Ammon's horn (tissue), 1 donor: Measurements from ENCODE around the gene ALS2CL.

Source experiments
- DNase-seq: peaks from one replicate; pipeline ENCODE4 v3.0.0-alpha.2; 2016; ENCODE audit warnings: low spot score

The ALS2CL gene

GRCh38 chr3:46702246-46703012, 8.9 kb upstream of the ALS2CL start:
- DNase-seq = no peak

- no peak for DNase-seq
Observed at GRCh38 chr3:46701181-46701939, 7.9 kb upstream of the ALS2CL start, which contains the start of gene TMIE. TSS of gene TMIE (plus strand) at chr3:46701392. CDS start at chr3:46701488, 96 bp downstream.

- peak; percentile 66 for DNase-seq
Observed at GRCh38 chr3:46700772-46701171, 7.3 kb upstream of the ALS2CL start.

- DNase-seq = peak; percentile 78
Observed at GRCh38 chr3:46699676-46700523, 6.4 kb upstream of the ALS2CL start.

- no peak for DNase-seq
Observed at GRCh38 chr3:46695962-46696894, 2.7 kb upstream of the ALS2CL start.

- DNase-seq = peak; percentile 74
Observed at GRCh38 chr3:46695177-46695961, 1.9 kb upstream of the ALS2CL start.

GRCh38 chr3:46694520-46694919, 1.0 kb upstream of the ALS2CL start:
- no peak for DNase-seq

- no peak for DNase-seq
Observed at GRCh38 chr3:46693892-46694226, 380 bp upstream of the ALS2CL start.

- no peak for DNase-seq
Observed at GRCh38 chr3:46692566-46692990, 901 bp downstream of the ALS2CL start.

- no peak for DNase-seq
Observed at GRCh38 chr3:46690798-46691197, 2.7 kb downstream of the ALS2CL start.

GRCh38 chr3:46685446-46685845, 8.0 kb downstream of the ALS2CL start:
- DNase-seq = no peak

- no peak for DNase-seq
Observed at GRCh38 chr3:46684891-46685290, 8.6 kb downstream of the ALS2CL start.

GRCh38 chr3:46682974-46683373, 10.5 kb downstream of the ALS2CL start:
- no peak for DNase-seq

GRCh38 chr3:46681856-46682540, 11.5 kb downstream of the ALS2CL start:
- DNase-seq = no peak

- DNase-seq = no peak
Observed at GRCh38 chr3:46681387-46681786, 12.1 kb downstream of the ALS2CL start.

GRCh38 chr3:46680298-46680826, 13.1 kb downstream of the ALS2CL start:
- no peak for DNase-seq

GRCh38 chr3:46679681-46680080, 13.8 kb downstream of the ALS2CL start:
- DNase-seq = no peak

- DNase-seq = no peak
Observed at GRCh38 chr3:46678280-46678679, 15.2 kb downstream of the ALS2CL start.

GRCh38 chr3:46677411-46677726, 16.1 kb downstream of the ALS2CL start:
- no peak for DNase-seq
